Measurements from ENCODE around the gene WWC2.

WWC2 gene

DNA sequence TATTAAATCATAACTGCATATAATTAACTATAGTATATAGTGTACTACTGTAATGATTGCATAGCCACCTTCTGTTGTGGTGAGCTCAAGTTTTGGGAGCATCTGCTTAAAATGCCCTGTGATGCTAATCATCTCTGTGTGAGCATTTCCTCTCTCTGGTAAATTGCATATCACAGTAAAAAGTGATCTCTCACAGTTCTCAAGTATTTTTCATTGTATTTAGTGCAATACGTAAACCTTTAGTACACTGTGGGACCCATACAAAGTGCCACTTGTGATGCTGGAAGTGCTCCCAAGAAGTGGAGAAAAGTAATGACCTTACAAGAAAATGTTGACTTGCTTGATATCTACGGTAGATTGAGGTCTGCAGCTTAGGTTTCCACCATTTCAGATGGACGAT, 82.0 kb downstream of the WWC2 start:
- POLR2A ChIA-PET = no interaction called here
- CTCF ChIA-PET = no interaction called here
- Histone ChIP-seq H3K9me3 (ENCODE audit: control insufficient read depth, insufficient read depth, low read depth, low read length) (no peaks in the 10 kb centered on the region), H3K4me3 (ENCODE audit: low read depth, low read length) (no peak overlapping the region), H3K4me1 (ENCODE audit: control insufficient read depth, insufficient read depth, low read length) (peaks cover 17% of the 10 kb centered on the region; the same call in 1 of the 2 replicates), H3K27ac (ENCODE audit: extremely low read depth, low read depth, low read length) (no peak overlapping the region), H3K36me3 (ENCODE audit: control insufficient read depth in 2 of 2, insufficient read depth in 1 of 2, low read length in 2 of 2) (no peaks in the 10 kb centered on the region)
- TF ChIP-seq, protein P1, sequence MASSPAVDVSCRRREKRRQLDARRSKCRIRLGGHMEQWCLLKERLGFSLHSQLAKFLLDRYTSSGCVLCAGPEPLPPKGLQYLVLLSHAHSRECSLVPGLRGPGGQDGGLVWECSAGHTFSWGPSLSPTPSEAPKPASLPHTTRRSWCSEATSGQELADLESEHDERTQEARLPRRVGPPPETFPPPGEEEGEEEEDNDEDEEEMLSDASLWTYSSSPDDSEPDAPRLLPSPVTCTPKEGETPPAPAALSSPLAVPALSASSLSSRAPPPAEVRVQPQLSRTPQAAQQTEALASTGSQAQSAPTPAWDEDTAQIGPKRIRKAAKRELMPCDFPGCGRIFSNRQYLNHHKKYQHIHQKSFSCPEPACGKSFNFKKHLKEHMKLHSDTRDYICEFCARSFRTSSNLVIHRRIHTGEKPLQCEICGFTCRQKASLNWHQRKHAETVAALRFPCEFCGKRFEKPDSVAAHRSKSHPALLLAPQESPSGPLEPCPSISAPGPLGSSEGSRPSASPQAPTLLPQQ (tag by site-specific recombination; IDR thresholded peaks at IDR 0.05) = 0 out of 2 replicates have a peak, but pooled peaks have one; percentile 27
- TF ChIP-seq, protein P2, sequence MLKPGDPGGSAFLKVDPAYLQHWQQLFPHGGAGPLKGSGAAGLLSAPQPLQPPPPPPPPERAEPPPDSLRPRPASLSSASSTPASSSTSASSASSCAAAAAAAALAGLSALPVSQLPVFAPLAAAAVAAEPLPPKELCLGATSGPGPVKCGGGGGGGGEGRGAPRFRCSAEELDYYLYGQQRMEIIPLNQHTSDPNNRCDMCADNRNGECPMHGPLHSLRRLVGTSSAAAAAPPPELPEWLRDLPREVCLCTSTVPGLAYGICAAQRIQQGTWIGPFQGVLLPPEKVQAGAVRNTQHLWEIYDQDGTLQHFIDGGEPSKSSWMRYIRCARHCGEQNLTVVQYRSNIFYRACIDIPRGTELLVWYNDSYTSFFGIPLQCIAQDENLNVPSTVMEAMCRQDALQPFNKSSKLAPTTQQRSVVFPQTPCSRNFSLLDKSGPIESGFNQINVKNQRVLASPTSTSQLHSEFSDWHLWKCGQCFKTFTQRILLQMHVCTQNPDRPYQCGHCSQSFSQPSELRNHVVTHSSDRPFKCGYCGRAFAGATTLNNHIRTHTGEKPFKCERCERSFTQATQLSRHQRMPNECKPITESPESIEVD (tag by site-specific recombination; IDR thresholded peaks at IDR 0.05) = peak; percentile 79
- TF ChIP-seq, protein P3, sequence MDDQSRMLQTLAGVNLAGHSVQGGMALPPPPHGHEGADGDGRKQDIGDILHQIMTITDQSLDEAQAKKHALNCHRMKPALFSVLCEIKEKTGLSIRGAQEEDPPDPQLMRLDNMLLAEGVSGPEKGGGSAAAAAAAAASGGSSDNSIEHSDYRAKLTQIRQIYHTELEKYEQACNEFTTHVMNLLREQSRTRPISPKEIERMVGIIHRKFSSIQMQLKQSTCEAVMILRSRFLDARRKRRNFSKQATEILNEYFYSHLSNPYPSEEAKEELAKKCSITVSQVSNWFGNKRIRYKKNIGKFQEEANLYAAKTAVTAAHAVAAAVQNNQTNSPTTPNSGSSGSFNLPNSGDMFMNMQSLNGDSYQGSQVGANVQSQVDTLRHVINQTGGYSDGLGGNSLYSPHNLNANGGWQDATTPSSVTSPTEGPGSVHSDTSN (CRISPR knock-in tag; IDR thresholded peaks at IDR 0.05) = no peak
- TF ChIP-seq, protein P4, sequence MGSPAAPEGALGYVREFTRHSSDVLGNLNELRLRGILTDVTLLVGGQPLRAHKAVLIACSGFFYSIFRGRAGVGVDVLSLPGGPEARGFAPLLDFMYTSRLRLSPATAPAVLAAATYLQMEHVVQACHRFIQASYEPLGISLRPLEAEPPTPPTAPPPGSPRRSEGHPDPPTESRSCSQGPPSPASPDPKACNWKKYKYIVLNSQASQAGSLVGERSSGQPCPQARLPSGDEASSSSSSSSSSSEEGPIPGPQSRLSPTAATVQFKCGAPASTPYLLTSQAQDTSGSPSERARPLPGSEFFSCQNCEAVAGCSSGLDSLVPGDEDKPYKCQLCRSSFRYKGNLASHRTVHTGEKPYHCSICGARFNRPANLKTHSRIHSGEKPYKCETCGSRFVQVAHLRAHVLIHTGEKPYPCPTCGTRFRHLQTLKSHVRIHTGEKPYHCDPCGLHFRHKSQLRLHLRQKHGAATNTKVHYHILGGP (tag by site-specific recombination; IDR thresholded peaks at IDR 0.05) = no peak
- peak; percentile 46 for TF ChIP-seq SP7 (tag by site-specific recombination; IDR thresholded peaks at IDR 0.05)
- no peak for TF ChIP-seq ZNF768 (tag by site-specific recombination; IDR thresholded peaks at IDR 0.05)

DNA sequence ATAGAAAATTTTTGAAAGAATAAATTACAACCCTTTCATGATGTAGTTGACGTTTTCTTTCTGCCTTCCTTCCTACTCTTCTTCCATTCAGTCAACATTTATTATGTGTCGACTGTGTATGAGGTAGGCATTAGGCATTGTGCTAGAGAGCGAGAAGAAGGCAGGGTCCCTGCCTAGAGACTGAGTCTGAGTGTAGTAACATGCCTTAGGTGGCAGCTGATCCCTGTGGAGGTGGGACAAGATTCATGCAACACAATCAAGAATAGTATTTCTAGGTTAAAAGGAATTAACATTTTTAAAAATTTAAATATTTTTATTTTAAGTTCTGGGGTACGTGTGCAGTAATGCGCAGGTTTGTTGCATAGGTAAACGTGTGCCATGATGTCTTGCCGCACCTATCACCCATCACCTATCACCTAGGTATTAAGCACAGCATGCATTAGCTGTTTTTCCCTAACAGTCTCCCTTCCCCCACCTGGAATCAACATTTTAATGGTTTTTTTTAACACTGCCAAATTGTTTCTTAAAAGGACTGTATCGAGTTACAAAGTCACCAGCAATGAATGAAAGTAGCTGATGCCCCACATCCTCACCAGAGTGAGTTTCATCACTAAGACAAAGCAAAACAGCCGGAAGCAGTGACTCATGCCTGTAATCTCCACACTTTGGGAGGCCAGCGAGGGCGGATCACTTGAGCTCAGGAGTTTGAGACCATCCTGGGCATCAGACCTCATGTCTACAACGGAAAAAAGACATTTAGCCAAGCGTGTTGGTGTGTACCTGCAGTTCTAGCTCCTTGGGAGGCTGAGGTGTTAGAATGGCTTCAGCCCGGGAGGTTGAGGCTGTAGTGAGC, 84.0 kb downstream of the WWC2 start:
- no peak overlapping the region; the same call in 1 of the 2 replicates for H3K27ac ChIP-seq (ENCODE audit: extremely low read depth, low read depth, low read length)
- no peak overlapping the region for H3K4me3 ChIP-seq (ENCODE audit: low read depth, low read length)
- CTCF ChIA-PET = interaction anchor here (1.1 kb wide), 1 partner anchor 74 kb away, joined by 4 read pairs; no protein-coding TSS in a partner anchor
- POLR2A ChIA-PET = interaction anchor here (1.2 kb wide), 1 partner anchor 84 kb away, joined by 7 read pairs; the partner anchor contains the start of gene WWC2
- no peaks in the 10 kb centered on the region for H3K9me3 ChIP-seq (ENCODE audit: control insufficient read depth, insufficient read depth, low read depth, low read length)
- H3K36me3 ChIP-seq (ENCODE audit: control insufficient read depth in 2 of 2, insufficient read depth in 1 of 2, low read length in 2 of 2) = no peaks in the 10 kb centered on the region
- H3K4me1 ChIP-seq (ENCODE audit: control insufficient read depth, insufficient read depth, low read length) = peaks cover 13% of the 10 kb centered on the region; the same call in 1 of the 2 replicates
- TF ChIP-seq, protein P5, sequence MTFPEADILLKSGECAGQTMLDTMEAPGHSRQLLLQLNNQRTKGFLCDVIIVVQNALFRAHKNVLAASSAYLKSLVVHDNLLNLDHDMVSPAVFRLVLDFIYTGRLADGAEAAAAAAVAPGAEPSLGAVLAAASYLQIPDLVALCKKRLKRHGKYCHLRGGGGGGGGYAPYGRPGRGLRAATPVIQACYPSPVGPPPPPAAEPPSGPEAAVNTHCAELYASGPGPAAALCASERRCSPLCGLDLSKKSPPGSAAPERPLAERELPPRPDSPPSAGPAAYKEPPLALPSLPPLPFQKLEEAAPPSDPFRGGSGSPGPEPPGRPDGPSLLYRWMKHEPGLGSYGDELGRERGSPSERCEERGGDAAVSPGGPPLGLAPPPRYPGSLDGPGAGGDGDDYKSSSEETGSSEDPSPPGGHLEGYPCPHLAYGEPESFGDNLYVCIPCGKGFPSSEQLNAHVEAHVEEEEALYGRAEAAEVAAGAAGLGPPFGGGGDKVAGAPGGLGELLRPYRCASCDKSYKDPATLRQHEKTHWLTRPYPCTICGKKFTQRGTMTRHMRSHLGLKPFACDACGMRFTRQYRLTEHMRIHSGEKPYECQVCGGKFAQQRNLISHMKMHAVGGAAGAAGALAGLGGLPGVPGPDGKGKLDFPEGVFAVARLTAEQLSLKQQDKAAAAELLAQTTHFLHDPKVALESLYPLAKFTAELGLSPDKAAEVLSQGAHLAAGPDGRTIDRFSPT (tag by site-specific recombination; IDR thresholded peaks at IDR 0.05) = peak; percentile 68
- TF ChIP-seq ZNF114 (tag by site-specific recombination; IDR thresholded peaks at IDR 0.05) (no peak), ZNF157 (tag by site-specific recombination; IDR thresholded peaks at IDR 0.05) (no peak), ZNF473 (tag by site-specific recombination; IDR thresholded peaks at IDR 0.05) (no peak), ZFP3 (tag by site-specific recombination; IDR thresholded peaks at IDR 0.05; ENCODE audit: low read depth) (no peak), ZNF558 (tag by site-specific recombination; IDR thresholded peaks at IDR 0.05) (peak; percentile 72; the same call in 1 of the 2 replicates), ZNF544 (tag by site-specific recombination; IDR thresholded peaks at IDR 0.05) (no peak), ZNF391 (tag by site-specific recombination; IDR thresholded peaks at IDR 0.05; ENCODE audit: borderline replicate concordance, low read depth) (peak; percentile 18; the same call in 1 of the 2 replicates), ZNF48 (tag by site-specific recombination; IDR thresholded peaks at IDR 0.05) (no peak), ZNF274 (IDR thresholded peaks at IDR 0.05; ENCODE audit: low read length) (no peak), ZNF274 (tag by site-specific recombination; IDR thresholded peaks at IDR 0.05; ENCODE audit: borderline replicate concordance) (no peak), ZBTB48 (tag by site-specific recombination; IDR thresholded peaks at IDR 0.05) (no peak), KLF8 (tag by site-specific recombination; IDR thresholded peaks at IDR 0.05) (peak; percentile 70), SCRT1 (tag by site-specific recombination; IDR thresholded peaks at IDR 0.05; ENCODE audit: borderline replicate concordance) (no peak), HOXD13 (CRISPR knock-in tag; IDR thresholded peaks at IDR 0.05; ENCODE audit: borderline replicate concordance) (no peak)
- TF ChIP-seq, protein P6, sequence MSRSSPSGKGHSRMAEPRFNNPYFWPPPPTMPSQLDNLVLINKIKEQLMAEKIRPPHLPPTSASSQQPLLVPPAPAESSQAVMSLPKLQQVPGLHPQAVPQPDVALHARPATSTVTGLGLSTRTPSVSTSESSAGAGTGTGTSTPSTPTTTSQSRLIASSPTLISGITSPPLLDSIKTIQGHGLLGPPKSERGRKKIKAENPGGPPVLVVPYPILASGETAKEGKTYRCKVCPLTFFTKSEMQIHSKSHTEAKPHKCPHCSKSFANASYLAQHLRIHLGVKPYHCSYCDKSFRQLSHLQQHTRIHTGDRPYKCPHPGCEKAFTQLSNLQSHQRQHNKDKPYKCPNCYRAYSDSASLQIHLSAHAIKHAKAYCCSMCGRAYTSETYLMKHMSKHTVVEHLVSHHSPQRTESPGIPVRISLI (tag by site-specific recombination; IDR thresholded peaks at IDR 0.05) = peak; percentile 41; the same call in 1 of the 2 replicates
- TF ChIP-seq, protein P1 (tag by site-specific recombination; IDR thresholded peaks at IDR 0.05) = peak; percentile 70
